ENCODE results near the gene BRF1.

- TF ChIP-seq EP300 (IDR thresholded peaks at IDR 0.05; ENCODE audit: borderline replicate concordance in 1 of 2, low read depth in 2 of 2, low read length in 2 of 2), result no peak
- no peak for TF ChIP-seq RFX5 (IDR thresholded peaks at IDR 0.05; ENCODE audit: borderline replicate concordance, low read depth, low read length)
- TF ChIP-seq, protein P1, sequence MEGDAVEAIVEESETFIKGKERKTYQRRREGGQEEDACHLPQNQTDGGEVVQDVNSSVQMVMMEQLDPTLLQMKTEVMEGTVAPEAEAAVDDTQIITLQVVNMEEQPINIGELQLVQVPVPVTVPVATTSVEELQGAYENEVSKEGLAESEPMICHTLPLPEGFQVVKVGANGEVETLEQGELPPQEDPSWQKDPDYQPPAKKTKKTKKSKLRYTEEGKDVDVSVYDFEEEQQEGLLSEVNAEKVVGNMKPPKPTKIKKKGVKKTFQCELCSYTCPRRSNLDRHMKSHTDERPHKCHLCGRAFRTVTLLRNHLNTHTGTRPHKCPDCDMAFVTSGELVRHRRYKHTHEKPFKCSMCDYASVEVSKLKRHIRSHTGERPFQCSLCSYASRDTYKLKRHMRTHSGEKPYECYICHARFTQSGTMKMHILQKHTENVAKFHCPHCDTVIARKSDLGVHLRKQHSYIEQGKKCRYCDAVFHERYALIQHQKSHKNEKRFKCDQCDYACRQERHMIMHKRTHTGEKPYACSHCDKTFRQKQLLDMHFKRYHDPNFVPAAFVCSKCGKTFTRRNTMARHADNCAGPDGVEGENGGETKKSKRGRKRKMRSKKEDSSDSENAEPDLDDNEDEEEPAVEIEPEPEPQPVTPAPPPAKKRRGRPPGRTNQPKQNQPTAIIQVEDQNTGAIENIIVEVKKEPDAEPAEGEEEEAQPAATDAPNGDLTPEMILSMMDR (IDR thresholded peaks at IDR 0.05; ENCODE audit: control extremely low read depth in 1 of 3, insufficient read depth in 1 of 3, low read depth in 1 of 3, low read length in 3 of 3), result no peak
- no peak for TF ChIP-seq CREB1 (IDR thresholded peaks at IDR 0.05)
- no peak for TF ChIP-seq BRCA1 (IDR thresholded peaks at IDR 0.05; ENCODE audit: low read depth, low read length)
Observed at GRCh38 chr14:105180592-105181548, 119.9 kb downstream of the BRF1 start, which contains the start of gene NUDT14.
